ENCODE data around the gene UMAD1. TPM values are rescaled to one million over a fixed set of nuclear protein-coding genes. Genes with fewer than 3 reads are reported as not detected.

Gene UMAD1
- polyA plus RNA-seq, 3 donors: 6.2 to 22.7 (median 18.6) TPM

DNA sequence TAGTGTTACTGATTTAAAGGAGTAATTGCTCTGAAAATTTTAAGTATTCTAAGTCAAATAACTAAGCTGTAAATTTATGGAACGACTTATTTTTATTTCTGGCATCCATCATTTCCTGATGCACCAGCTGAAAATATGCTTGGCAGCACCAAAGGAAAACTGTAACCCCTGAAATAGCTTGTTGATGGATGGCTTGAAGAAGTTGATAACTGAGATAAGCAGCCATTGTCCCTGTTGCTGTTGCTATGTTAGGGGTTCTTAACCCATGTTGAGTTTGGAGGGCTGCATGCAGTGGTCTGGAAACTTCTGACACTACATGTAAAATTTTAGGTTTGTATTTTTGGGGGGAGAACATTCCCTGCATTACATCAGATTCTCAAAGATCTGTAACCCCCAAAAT is 47.2 kb downstream of the UMAD1 start:
- Mint-ChIP-seq H3K27me3 (ENCODE audit: low read depth in 3 of 3) (no peaks in the 10 kb centered on the region), H3K9me3 (no peaks in the 10 kb centered on the region), H3K27ac (no peak overlapping the region), H3K36me3 (peaks cover 0 to 7% of the 10 kb centered on the region in 2 donors), H3K4me1 (peaks cover 7% of the 10 kb centered on the region), H3K4me3 (no peak overlapping the region)
- Histone ChIP-seq H2AFZ (ENCODE audit: insufficient read depth, low read depth, low read length, poor library complexity, severe bottlenecking) (no peak overlapping the region), H4K20me1 (ENCODE audit: insufficient read depth, low read length) (no peaks in the 10 kb centered on the region), H3K9me3 (replicated peaks in 1 of 2; ENCODE audit: control insufficient read depth in 1 of 2, insufficient read depth in 1 of 2, low read length in 2 of 2) (no peaks in the 10 kb centered on the region), H3K27ac (ENCODE audit: low read depth in 1 of 2, low read length in 2 of 2) (no peak overlapping the region), H3K36me3 (replicated peaks in 1 of 2; ENCODE audit: control insufficient read depth in 1 of 2, insufficient read depth in 2 of 2, low read length in 2 of 2) (no peaks in the 10 kb centered on the region), H3K79me2 (ENCODE audit: insufficient read depth, low read length) (no peaks in the 10 kb centered on the region), H3K4me2 (replicated peaks; ENCODE audit: extremely low read depth, low read length, poor library complexity, severe bottlenecking) (no peak overlapping the region), H3K9ac (ENCODE audit: insufficient read depth, low read length, poor library complexity, severe bottlenecking) (no peak overlapping the region), H3K27me3 (ENCODE audit: control insufficient read depth in 2 of 2, insufficient read depth in 2 of 2, low read length in 2 of 2) (no peaks in the 10 kb centered on the region), H3K4me1 (ENCODE audit: control insufficient read depth in 1 of 2, insufficient read depth in 2 of 2, low read length in 2 of 2) (no peaks in the 10 kb centered on the region), H3K4me3 (replicated peaks in 1 of 3; ENCODE audit: low read depth in 2 of 3, low read length in 3 of 3) (no peak overlapping the region)
- WGBS (ENCODE audit: insufficient coverage): no CpG with 5 or more reads among the region's 1 CpG
- TF ChIP-seq, protein P1, sequence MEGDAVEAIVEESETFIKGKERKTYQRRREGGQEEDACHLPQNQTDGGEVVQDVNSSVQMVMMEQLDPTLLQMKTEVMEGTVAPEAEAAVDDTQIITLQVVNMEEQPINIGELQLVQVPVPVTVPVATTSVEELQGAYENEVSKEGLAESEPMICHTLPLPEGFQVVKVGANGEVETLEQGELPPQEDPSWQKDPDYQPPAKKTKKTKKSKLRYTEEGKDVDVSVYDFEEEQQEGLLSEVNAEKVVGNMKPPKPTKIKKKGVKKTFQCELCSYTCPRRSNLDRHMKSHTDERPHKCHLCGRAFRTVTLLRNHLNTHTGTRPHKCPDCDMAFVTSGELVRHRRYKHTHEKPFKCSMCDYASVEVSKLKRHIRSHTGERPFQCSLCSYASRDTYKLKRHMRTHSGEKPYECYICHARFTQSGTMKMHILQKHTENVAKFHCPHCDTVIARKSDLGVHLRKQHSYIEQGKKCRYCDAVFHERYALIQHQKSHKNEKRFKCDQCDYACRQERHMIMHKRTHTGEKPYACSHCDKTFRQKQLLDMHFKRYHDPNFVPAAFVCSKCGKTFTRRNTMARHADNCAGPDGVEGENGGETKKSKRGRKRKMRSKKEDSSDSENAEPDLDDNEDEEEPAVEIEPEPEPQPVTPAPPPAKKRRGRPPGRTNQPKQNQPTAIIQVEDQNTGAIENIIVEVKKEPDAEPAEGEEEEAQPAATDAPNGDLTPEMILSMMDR (IDR thresholded peaks at IDR 0.05): no peak
- intact Hi-C loops (cut with micrococcal nuclease): no loop called here
- no peak for DNase-seq

DNA sequence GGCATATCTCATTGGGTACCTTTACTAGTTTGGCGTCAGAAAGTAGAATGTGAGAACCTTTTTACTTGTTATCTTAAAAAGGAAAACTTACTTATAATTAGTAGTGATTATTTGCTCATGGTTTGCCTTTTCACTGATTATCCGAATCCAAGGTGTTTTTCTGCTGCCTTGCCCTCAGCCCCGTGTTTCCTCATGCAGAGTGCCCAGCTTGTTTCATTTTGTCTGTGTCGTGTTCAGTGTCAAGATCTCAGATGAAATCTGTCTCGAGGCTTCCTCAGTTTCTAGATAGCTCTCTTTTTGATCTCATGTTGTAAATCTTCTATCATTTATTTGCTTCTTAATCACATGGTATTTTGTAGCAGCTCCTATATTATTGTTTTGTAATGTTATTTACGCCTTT is 47.8 kb downstream of the UMAD1 start:
- H3K36me3 ChIP-seq (replicated peaks in 1 of 2; ENCODE audit: control insufficient read depth in 1 of 2, insufficient read depth in 2 of 2, low read length in 2 of 2): no peaks in the 10 kb centered on the region
- Mint-ChIP-seq H3K4me1 (peaks cover 7% of the 10 kb centered on the region), H3K27me3 (ENCODE audit: low read depth in 3 of 3) (no peaks in the 10 kb centered on the region), H3K36me3 (peaks cover 0 to 7% of the 10 kb centered on the region in 2 donors), H3K9me3 (no peaks in the 10 kb centered on the region), H3K27ac (no peak overlapping the region), H3K4me3 (no peak overlapping the region)
- 29% methylated on average over 2 of the region's 6 CpGs for WGBS (ENCODE audit: insufficient coverage)
- no peaks in the 10 kb centered on the region for H4K20me1 ChIP-seq (ENCODE audit: insufficient read depth, low read length)
- no peaks in the 10 kb centered on the region for H3K9me3 ChIP-seq (replicated peaks in 1 of 2; ENCODE audit: control insufficient read depth in 1 of 2, insufficient read depth in 1 of 2, low read length in 2 of 2)
- no peaks in the 10 kb centered on the region for H3K79me2 ChIP-seq (ENCODE audit: insufficient read depth, low read length)
- H3K27me3 ChIP-seq (ENCODE audit: control insufficient read depth in 2 of 2, insufficient read depth in 2 of 2, low read length in 2 of 2): no peaks in the 10 kb centered on the region
- H3K4me3 ChIP-seq (replicated peaks in 1 of 3; ENCODE audit: low read depth in 2 of 3, low read length in 3 of 3): no peak overlapping the region
- no peak overlapping the region for H2AFZ ChIP-seq (ENCODE audit: insufficient read depth, low read depth, low read length, poor library complexity, severe bottlenecking)
- no peak for DNase-seq
- H3K4me2 ChIP-seq (replicated peaks; ENCODE audit: extremely low read depth, low read length, poor library complexity, severe bottlenecking): no peak overlapping the region
- H3K9ac ChIP-seq (ENCODE audit: insufficient read depth, low read length, poor library complexity, severe bottlenecking): no peak overlapping the region
- TF ChIP-seq, protein P1 (IDR thresholded peaks at IDR 0.05): no peak
- intact Hi-C loops (cut with micrococcal nuclease): no loop called here
- H3K4me1 ChIP-seq (ENCODE audit: control insufficient read depth in 1 of 2, insufficient read depth in 2 of 2, low read length in 2 of 2): no peaks in the 10 kb centered on the region
- H3K27ac ChIP-seq (ENCODE audit: low read depth in 1 of 2, low read length in 2 of 2): no peak overlapping the region

Data from CD14-positive monocyte (primary cell).